Midbrain (tissue), 1 donor: ENCODE measurements around the gene RER1.
A peak's percentile ranks its signal among the peaks of the same experiment; 100 is the strongest.

Experiments
- DNase-seq: peaks from one replicate; lab custom pipeline; 2025; lab: John Stamatoyannopoulos, UW

Gene RER1

DNA sequence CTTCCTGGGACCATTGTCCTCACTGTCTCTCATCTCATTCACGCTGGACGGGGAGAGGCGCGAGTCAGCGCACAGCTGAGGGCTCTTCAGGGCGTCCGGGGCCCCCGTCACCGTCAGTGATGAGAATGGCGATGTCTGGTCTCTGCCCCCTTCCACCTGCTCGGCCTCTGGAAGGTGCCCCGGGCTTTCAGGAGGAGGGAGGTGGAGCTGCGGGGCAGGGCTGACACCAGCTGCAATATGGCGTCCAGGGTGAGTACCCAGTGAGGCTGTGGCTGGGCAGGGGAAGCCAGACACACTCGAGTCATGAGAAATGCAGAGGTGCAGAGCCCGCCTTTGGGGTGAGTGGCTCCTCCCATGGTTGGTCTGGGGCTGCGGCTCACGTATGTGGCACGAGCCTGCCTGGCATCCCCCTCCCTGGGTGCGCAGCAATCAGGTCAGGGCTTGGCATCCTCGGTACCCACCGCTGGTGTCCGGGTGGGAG lies 15.3 kb upstream of the RER1 start:
- DNase-seq = no peak

DNA sequence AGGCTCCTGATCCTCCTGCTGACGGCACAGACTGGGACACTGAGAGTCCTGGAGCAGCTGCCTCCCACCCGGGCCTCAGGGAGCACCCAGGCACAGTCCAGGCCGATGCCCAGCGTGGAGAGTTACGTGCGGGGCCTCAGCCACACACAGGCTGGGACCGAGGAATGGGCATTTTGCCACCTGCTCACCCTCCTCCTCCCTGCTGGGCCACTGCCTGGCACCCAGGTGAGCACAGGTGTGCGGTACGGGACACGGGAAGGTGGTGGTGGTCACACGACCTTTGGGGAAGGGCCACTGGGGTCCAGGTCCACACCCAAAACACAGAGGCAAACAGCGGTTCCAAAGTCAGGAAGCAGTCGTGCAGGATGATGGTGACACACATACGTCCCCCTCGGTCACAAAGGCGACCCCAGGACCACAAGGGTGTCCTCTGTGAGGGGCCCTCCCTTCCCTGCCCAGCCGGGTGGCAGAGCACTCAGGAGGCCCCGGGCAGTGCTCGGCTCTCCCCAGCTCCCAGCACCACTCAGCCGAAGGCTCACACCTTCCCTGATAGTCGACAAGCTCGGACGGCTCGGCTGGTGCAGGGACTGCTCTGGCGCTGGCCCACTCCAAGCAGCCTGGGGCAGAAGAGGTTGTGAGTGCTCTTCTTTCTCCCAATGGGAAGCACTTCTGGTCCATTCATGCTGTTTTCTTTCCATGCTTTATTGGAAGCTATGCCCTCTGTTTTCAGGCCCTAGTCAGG lies 14.5 kb upstream of the RER1 start:
- no peak for DNase-seq

DNA sequence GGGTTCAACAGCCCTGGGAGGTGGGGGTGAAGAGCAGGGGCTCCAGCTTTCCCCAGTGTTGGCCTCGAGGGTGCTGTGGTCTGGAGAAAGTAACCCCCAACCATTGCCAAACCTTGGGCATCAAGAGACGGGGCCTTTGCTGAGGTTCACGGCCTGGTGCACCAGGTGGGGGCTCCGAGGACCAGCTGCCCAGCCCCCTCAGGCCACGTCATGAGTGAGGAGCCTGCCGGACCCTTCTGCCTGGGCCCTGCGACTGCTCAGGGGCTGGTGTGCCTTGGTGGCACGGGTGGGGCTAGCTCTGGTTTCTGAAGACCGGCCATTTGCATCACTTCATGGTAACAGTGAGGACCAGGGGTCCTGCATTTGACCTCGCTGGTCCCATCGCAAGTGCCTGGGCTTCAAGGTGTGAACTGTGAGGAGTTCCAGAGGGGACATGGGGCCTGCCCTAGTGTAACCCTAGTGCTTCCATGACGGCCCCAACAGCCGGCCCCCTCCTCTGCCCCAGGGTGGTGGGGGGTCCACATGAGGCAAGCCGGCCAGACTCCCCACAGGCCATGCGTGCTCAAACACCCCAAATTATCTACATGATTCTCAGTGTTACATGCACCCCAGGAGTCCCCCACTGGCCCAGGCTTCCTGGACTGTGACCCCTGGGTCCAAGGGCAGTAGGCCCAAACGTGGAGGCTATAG lies 13.7 kb upstream of the RER1 start:
- no peak for DNase-seq

DNA sequence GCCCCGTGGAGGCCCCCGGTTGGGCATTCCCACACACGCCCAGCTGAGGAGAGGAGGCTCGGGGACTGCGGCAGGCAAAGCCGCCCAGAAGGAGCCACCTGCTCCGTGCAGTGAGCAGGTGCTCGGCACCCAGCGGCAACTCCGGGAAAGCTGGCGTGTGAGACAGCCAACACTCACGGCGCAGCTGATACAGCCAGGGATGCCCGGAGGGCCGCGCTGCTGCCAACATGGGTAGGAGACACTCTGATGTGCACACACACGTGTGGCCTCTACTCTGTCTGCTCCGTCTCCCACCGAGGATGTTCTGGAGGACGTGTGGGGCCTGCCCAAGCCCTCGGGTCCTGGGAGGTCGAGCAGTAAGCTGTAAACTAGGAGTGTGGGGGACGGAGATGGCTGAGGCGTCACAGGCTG lies 13.2 kb upstream of the RER1 start:
- DNase-seq = no peak

DNA sequence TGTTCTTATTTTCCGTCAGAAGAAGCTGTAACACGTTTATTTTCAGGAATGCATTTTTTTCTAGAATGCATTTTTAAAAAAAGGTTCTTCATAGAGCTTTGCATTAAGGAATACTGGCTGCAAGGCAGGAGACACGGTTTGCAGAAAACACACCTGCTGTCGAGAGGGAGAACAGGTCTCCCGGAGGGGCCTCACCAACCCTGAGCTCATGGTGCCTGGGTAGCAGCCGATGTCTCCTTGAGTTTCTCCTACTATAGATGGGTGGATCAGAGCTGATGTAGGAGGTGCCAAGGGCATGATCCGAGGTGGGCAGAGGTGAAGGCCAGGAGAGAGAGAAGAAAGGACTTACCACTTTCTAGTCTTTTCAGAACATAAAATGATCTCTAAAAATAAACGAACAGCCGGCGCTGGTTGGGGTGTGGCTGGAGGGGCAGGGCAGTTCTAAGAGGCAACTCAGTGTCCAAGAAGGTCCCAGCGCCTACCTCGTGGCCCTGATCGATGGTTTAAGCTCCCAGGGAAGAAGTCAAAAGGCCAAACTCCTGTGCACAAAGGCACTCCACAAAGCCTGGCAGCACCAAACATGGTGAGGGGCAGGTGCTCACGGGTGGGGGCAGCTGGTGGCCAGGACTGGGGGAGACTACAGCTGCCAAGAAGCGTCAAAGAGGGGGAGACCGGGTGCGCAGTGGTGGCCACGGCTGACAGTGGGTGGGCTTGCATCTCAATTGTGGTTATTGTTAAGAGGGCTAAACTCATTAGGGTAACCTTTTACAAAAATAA lies 12.5 kb upstream of the RER1 start:
- DNase-seq = no peak

DNA sequence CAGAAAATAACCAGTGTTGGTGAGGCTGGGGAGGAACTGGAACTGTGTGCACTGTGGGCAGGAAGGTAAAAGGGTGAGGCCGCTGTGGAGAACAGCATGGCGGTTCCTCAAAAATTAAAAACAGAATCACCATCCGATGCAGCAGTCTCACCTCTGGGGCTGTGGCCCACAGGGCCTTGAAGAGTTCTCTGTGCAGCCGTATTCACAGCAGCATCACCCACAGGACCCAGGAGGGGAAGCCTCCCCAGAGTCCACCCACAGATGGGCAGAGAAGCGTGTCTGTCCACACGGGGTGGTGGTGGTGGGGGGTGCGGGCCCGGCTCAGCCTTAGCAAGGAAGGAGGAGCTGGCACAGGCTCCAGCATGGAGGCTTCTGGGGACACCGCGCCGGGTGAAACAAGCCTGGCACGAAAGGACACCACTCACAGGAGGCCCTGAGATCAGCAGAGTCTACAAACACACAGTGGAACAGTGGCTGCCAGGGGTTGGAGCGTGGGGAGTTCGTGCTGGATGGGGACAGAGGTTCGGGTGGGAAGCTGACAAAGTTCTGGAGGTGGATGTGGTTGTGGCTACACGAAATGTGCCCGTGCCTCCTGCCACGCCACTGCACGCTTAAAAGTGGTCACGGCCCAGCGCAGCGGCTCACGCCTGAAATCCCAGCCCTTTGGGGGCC lies 11.8 kb upstream of the RER1 start:
- DNase-seq = no peak

DNA sequence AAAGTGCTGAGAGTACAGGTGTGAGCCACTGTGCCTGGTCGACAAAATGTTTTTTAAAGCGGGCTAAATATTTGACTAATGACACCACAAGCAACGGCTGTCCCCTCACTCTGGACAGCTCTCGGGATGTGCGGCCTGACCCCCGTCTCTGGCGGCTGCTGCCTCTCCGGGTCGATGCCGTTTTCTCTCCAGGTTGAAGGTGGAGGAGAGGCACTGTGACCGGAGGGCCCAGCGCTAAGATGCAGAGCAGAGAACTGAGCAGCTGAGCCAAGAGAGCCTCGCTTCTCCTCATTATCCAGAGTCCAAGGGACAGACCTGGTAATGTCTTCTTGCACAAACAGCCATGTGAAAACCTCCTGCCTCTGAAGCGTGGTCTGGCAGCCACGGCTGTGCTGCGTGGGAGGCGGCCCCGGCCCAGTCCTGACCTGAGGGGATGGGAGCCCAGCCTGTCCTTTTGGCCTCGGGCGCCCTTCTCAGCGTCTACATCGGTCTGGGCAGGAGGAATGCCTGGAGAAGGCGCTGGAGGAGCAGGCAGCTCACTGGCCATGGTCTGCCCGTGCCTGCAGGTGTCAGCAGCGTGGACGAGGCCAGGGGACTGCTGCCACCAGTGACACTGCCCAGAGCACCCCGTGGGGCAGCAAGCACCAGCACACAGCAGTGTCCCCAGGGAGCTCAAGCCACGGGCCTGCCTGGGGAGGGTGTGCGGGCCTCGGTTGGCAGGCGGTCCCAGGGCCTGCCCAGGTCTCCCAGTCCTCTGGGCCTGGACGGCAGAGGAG lies 10.6 kb upstream of the RER1 start:
- no peak for DNase-seq

DNA sequence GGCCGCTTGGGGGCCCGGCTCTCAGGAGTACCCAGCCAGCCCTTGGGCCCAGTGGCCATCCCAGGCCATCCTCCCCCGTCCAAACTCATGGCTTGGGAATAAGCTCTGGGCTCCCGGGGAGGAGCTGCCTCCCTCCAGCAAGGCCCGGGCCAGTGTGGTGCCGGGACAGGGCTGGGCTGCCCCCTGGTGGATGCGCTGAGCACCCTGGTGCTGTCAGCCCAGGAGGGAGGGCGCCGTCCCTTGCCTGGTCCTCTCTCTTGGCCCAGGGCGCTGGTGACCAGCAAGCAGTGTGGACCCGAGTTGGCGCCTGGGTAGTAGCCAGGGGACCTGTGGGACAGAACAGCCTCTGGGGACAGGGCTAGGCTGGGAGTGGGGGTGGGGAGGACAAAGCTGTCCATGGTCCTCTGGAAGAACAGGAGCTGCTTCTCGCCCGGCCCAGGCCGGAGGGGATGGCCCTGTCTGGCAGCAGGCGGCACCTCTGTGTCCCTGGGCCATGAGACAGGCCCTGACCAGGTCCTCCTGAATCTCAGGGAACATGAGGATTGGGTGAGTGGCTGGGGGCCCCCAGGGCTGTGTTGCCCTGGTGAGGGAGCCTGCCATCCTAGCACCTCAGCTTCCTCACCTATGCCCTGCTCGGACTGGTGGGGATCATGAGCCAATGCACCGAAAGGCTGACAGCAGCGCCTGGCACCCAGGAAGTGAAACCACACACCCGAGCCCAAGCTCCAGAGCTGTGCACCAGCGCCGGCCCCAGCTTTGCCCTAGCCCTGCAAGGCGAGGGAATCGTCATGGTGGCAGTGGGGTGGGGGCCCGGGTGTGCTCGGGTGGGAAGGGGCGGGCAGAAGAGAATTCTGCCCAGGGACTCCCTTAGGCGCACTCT lies 9.7 kb upstream of the RER1 start:
- peak; percentile 73 for DNase-seq

DNA sequence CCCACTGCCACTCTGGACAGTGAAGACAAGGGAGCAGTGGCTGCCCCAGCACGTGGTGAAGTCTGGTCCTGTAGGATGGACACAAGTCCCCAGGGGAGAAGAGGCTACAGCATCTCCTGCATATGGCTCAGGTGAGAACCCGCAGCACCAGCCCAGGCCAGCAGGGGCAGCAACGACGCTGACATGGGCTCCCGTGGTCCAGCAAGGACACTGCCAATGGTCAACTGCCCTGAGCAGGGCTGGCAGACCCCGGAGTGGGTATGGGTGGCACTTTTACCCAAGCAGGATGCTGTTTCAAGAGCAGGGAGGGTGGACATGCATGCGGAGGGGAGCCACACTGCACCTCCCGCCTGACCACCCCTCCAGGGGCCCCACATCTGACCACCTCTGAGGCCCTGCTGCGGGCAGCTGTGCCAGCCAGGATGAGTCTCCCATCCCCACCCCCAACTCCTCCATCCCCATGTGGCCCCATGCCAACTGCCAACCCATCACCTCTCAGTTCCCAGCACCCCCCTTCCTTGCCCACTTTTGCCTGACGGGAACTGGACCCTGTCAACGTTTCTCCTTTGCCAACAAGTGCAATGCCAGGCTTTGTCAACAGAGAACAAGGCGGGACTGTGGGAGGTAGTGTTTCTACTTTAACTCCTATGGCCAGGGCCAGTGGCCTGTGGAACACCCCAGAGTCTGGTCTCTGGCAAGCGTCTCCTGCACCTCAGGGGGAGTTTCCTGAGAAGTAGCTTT lies 8.8 kb upstream of the RER1 start:
- DNase-seq = no peak

DNA sequence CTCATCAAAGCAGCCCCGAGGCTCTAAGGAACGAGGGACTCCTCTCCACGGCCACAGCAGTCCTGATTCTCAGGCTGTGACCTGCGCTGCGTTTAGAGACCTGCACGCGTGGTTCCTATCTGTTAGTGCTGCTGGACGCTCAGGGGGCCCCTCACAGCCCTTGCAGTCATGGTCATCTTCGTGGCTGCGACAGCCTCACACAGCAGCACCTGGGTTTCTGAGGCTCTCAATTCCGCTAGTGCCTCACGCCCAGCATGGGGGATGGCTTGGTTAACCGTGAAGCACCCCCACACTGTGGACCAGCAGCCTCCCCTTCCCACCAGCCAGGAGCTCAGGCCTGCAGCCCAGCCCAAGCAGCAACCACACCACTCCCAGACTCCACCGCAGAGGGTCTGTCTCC lies 8.1 kb upstream of the RER1 start:
- no peak for DNase-seq

DNA sequence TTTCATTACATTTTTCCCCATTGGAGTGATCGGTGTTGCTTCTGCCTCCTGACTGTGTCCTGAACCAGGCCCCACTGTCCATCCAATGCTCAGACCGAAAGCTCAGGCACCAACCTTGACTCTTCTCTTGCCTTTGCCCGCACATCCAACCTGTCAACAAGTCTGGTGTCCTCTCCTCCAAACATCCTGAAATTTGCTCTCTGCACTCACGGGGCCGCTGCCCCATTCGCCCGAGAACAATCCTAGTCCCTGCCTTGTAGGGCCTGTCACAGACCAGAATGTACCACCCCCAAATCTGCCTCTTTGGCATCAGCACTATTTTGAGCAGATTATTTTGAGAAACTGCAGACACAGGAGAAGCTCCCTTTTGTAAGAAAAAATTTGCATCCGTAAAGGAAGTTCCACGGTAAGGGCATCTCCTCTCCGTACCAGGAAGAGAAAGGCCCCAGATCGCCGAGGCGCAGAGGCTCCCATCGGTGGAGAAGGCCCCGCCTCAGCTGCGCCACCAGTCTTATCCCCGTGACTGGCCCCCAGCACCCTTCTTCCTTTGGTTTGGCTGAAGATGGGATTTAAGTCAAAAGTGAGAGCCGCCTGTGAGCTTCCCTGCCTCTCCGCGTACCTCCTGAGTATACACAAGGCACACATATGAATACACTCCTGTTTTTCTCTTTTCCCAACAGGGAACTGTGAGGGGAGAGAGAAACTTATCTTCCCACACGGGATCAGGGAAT lies 7.3 kb upstream of the RER1 start:
- DNase-seq = no peak

DNA sequence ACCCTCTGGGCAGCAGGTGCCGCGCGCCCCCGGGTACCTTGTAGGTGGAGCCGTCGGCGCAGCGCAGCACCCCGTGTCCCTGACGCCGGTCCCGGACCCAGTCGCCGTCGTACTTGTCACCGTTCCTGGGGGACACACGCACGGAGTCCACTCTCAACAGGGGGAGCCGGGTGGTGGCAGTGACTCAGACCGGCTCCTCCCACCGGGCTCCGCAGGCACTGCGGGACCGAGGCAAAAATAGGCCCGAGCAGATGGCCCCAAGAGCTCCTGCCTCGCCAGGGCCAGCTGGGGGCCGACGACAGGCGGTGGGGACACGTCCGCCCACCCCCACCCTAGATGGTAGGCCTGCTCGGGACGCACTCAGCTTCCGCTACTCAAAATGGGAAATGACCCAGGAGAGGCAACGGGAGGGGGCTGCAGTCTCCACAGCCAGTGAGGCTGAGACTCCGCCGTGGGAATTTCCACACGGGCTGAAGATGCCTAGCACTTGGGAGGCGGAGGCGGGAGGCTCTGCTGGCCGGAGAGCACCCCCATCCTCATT lies 6.6 kb upstream of the RER1 start:
- no peak for DNase-seq

DNA sequence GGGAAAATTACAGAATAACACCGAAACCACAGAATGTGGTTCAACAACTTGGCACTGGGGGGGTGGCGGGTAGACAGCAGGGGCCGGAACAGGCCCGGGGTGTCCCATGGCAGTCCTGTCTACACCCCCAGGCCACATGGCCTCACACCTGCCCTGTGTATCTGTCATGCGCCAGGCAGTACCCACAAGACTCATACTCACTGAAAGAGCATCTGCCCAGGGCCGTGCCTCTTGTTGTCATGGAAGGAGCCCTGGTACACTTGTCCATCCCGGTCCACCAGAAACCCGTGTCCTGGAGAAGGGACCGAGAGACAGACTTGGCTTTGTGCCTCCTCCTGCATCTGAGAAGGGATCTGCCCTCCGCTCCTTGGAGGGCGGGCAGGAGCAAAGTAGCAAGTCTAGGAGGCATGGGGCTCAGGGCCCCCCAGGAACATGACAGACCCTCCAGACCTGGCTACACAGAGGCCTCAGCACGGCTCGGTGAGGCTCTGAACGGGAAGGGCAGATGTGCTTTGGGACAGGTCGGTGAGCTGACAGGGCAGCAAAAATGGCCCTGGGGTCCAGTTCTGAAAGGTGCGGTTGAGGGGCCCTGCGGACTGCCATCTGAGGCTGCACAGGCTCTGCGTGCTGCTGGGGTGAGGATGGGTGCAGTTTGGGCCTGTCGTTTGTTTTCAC lies 5.9 kb upstream of the RER1 start:
- no peak for DNase-seq

DNA sequence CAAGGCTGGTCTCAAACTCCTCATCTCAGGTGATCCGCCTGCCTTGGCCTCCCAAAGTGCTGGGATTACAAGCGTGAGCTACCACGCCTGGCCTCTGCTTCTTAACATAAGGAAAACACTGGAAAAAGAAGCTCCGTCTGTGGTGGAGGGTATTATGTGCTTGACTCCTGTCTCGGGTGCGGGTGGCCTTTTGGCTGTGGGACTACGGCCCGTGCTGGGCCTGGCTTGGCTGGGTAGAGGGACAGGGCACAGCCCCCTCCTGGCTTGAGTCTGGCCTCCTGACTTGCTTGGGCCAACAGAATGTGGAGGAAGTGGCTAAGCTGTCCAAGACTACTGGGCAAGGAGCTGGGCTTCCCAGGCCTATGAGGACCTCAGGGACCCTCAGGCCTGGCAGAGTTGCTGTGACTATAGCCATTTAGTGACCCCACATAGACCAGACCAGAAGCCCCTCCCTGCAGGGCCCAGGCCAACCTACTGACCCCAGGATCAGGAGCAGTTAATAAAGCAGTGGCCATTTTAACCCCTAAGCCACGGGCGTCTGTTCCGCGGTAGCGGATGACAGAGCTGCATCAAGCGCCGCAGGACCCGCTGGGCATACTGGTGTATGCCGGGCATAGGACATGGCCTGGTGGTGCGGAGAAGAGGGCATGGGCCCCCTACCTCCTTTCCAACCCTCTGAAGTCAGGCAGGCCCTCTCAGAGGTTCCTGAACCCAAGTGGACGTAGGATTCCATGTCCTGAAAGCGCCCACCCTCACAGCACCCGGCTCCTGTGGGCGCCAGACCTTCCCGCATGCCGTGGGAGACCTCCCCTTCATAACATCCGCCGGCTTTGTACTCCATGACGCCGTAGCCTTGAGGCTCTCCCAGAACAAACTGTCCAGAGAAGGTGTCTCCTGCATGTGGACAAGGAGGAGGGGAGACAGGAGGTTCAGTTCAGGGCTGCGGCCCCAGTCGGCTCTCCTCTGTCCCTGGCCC lies 4.7 kb upstream of the RER1 start:
- no peak for DNase-seq

DNA sequence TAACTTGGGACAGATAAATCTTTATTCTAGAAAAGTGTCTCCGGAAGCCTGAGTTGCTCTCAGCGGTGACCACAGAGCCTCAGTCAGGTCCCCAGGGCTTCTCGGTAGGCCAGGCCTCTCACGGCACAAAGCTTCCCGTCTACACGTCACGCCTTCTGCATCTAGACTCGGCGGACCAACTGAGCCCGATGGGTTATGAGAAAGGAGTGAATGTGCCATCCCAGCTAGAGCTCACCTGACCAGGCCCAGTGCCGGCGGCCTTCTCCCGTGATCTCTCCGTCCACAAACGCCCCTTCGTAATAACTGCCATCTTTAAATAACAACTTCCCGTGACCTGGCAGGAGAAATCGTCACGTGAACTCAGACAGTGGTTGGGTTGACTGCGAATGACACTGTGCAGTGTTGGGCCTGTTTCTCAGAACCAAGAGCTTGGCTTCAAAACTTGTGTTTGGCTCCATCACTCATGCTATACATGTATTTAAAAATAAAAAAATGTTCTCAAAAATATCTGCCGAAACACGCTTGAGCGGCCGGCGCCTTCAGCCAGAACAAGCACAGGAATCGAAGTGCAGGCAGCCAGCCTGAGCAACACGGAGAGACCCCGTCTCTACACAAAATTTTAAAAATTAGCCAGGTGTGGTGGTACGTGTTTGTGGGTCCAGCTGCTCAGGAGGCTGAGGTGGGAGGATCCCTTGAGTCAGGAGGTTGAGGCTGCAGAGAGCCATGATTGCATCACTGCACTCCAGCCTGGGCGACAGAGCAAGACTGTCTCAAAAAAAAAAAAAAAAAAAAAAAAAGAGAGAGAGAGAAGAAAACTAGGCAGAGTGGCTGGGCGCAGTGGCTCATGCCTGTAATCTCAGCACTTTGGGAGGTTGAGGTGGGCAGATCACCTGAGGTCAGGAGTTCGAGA lies 3.4 kb upstream of the RER1 start:
- DNase-seq = no peak

DNA sequence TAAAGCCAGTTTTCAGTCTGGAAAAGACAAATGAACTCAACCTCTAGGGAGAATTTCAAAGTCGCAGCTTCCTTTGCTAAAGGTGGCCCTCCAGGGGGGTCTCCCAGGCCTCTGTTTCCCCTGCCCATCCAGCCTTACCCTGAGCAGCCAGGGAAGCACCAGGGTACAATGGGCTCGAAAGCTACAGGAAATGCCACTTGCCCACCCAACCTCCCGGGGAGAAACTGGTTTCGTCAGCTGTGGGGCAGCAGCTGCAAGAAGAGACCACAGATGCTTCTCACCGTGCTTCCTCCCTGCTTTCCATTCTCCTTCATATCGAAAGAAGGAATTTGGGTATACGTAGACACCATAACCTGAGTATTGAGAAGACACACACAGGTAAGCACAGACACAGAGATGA lies 2.0 kb upstream of the RER1 start:
- DNase-seq = no peak
